ENCODE results near the gene AMACR.
"Not testable (repeated sequence)": the region's sequence is repeated elsewhere in the genome, so short reads cannot be mapped to it uniquely, and the experiment has no call there.

Gene AMACR

GRCh38 chr5:34016222-34016621 lies 8.4 kb upstream of the AMACR start:
- TF ChIP-seq CTCF (IDR thresholded peaks at IDR 0.05; ENCODE audit: low read depth, low read length), result no peak
- TF ChIP-seq POLR2A (IDR thresholded peaks at IDR 0.05; ENCODE audit: extremely low read depth, insufficient read length), result no peak
- TF ChIP-seq MYC (IDR thresholded peaks at IDR 0.05; ENCODE audit: low read depth, low read length), result no peak
- no peak for TF ChIP-seq MAX (IDR thresholded peaks at IDR 0.05; ENCODE audit: low read depth, low read length)
- DNase-seq (ENCODE audit: low read depth), result no peak
- no peak overlapping the region for H3K4me3 ChIP-seq (ENCODE audit: low read depth, low read length)

- H3K4me3 ChIP-seq (ENCODE audit: low read depth, low read length), result no peak overlapping the region
- TF ChIP-seq POLR2A (IDR thresholded peaks at IDR 0.05; ENCODE audit: extremely low read depth, insufficient read length), result no peak
- no peak for DNase-seq (ENCODE audit: low read depth)
Measured at GRCh38 chr5:34015120-34015822, 7.4 kb upstream of the AMACR start.

GRCh38 chr5:34014626-34015025 lies 6.8 kb upstream of the AMACR start:
- no peak for TF ChIP-seq CTCF (IDR thresholded peaks at IDR 0.05; ENCODE audit: low read depth, low read length)
- no peak for TF ChIP-seq POLR2A (IDR thresholded peaks at IDR 0.05; ENCODE audit: extremely low read depth, insufficient read length)
- no peak for TF ChIP-seq MYC (IDR thresholded peaks at IDR 0.05; ENCODE audit: low read depth, low read length)
- no peak for TF ChIP-seq MAX (IDR thresholded peaks at IDR 0.05; ENCODE audit: low read depth, low read length)
- DNase-seq (ENCODE audit: low read depth), result no peak
- no peak overlapping the region for H3K4me3 ChIP-seq (ENCODE audit: low read depth, low read length)

GRCh38 chr5:34013547-34013946 lies 5.7 kb upstream of the AMACR start:
- DNase-seq (ENCODE audit: low read depth), result no peak
- no peak overlapping the region for H3K4me3 ChIP-seq (ENCODE audit: low read depth, low read length)
- TF ChIP-seq CTCF (IDR thresholded peaks at IDR 0.05; ENCODE audit: low read depth, low read length) (no peak), POLR2A (IDR thresholded peaks at IDR 0.05; ENCODE audit: extremely low read depth, insufficient read length) (no peak), MAX (IDR thresholded peaks at IDR 0.05; ENCODE audit: low read depth, low read length) (no peak), MYC (IDR thresholded peaks at IDR 0.05; ENCODE audit: low read depth, low read length) (no peak)

- H3K4me3 ChIP-seq (ENCODE audit: low read depth, low read length), result no peak overlapping the region
- DNase-seq (ENCODE audit: low read depth), result no peak
- TF ChIP-seq MAX (IDR thresholded peaks at IDR 0.05; ENCODE audit: low read depth, low read length), result no peak
- TF ChIP-seq CTCF (IDR thresholded peaks at IDR 0.05; ENCODE audit: low read depth, low read length), result no peak
- no peak for TF ChIP-seq MYC (IDR thresholded peaks at IDR 0.05; ENCODE audit: low read depth, low read length)
- no peak for TF ChIP-seq POLR2A (IDR thresholded peaks at IDR 0.05; ENCODE audit: extremely low read depth, insufficient read length)
Measured at GRCh38 chr5:34012791-34013190, 4.9 kb upstream of the AMACR start.

GRCh38 chr5:34011536-34011935 lies 3.7 kb upstream of the AMACR start:
- TF ChIP-seq MAX (IDR thresholded peaks at IDR 0.05; ENCODE audit: low read depth, low read length) (no peak), CTCF (IDR thresholded peaks at IDR 0.05; ENCODE audit: low read depth, low read length) (no peak), POLR2A (IDR thresholded peaks at IDR 0.05; ENCODE audit: extremely low read depth, insufficient read length) (no peak), MYC (IDR thresholded peaks at IDR 0.05; ENCODE audit: low read depth, low read length) (no peak)
- no peak overlapping the region for H3K4me3 ChIP-seq (ENCODE audit: low read depth, low read length)
- DNase-seq (ENCODE audit: low read depth), result no peak

GRCh38 chr5:34010146-34010545 lies 2.3 kb upstream of the AMACR start:
- DNase-seq (ENCODE audit: low read depth); H3K4me3 ChIP-seq (ENCODE audit: low read depth, low read length): not testable (repeated sequence)

Measured in NB4 (cell line).